Measurements from ENCODE around the gene LCN9. TPM values are rescaled to one million over a fixed set of nuclear protein-coding genes. Genes with fewer than 3 reads are reported as not detected.

The LCN9 gene
- total and polyA plus RNA-seq, 9 of the 15 experiments (the other 6 are each of a cell fraction or from before 2014, with no cell fraction given): not detected

- DNase-seq (ENCODE audit: extremely low read depth in 1 of 4, low spot score in 3 of 4) (no peak), FAIRE-seq (no peak), ATAC-seq (no peak)
- Histone ChIP-seq H3K27ac (ENCODE audit: extremely low read depth, low read depth, low read length) (no peak overlapping the region), H3K9me1 (ENCODE audit: control insufficient read depth, insufficient read depth, low read length) (no peaks in the 10 kb centered on the region), H3K9ac (ENCODE audit: insufficient read depth in 1 of 2, low read depth in 2 of 2, low read length in 2 of 2) (no peak overlapping the region), H3K4me1 (replicated peaks in 1 of 2; ENCODE audit: control insufficient read depth in 2 of 2, insufficient read depth in 2 of 2, low read length in 2 of 2) (no peaks in the 10 kb centered on the region), H3K4me2 (ENCODE audit: insufficient read depth, low read length) (no peak overlapping the region), H3K4me3 (no peak overlapping the region), H3K9me3 (replicated peaks; ENCODE audit: control insufficient read depth, insufficient read depth, low read depth, low read length) (peaks cover 10% of the 10 kb centered on the region), H2AFZ (ENCODE audit: low read depth, low read length) (no peak overlapping the region), H3K79me2 (ENCODE audit: control insufficient read depth, insufficient read depth, low read length) (no peaks in the 10 kb centered on the region), H3K27me3 (ENCODE audit: control insufficient read depth in 2 of 2, insufficient read depth in 2 of 2, low read length in 2 of 2) (0 out of 5 replicates have a peak, but pooled peaks cover 0 to 3% of the 10 kb centered on the region in 2 experiments), H4K20me1 (replicated peaks; ENCODE audit: control insufficient read depth, insufficient read depth, low read length) (no peaks in the 10 kb centered on the region), H3K36me3 (ENCODE audit: control insufficient read depth, insufficient read depth, low read length) (no peaks in the 10 kb centered on the region)
- intact Hi-C loops (cut with micrococcal nuclease): no loop called here
- in situ Hi-C loops (cut with MboI): no loop called here
- no TSS peak for BruUV-seq (replicated peaks)
- no peak for TF ChIP-seq BRCA1 (IDR thresholded peaks at IDR 0.05)
- no peak for TF ChIP-seq BRCA1 (CRISPR knock-in tag; IDR thresholded peaks at IDR 0.05)
- TF ChIP-seq ZNF274 (IDR thresholded peaks at IDR 0.05; ENCODE audit: borderline replicate concordance, low read depth, low read length): no peak
- no peak for TF ChIP-seq MECOM (CRISPR knock-in tag; IDR thresholded peaks at IDR 0.05)
- TF ChIP-seq MAZ (CRISPR knock-in tag; conservative IDR thresholded peaks at IDR 0.05 in 1 of 2, IDR thresholded peaks at IDR 0.05 in 1 of 2): no peak
- TF ChIP-seq HES1 (IDR thresholded peaks at IDR 0.05; ENCODE audit: low read depth): no peak
- no peak for TF ChIP-seq SETDB1 (IDR thresholded peaks at IDR 0.05; ENCODE audit: low read length)
- no peak for TF ChIP-seq NEUROD1 (IDR thresholded peaks at IDR 0.05; ENCODE audit: borderline replicate concordance, low read depth, low read length, partially characterized antibody)
- no peak for TF ChIP-seq PHB (CRISPR knock-in tag; IDR thresholded peaks at IDR 0.05)
- no peak for TF ChIP-seq KLF10 (CRISPR knock-in tag; IDR thresholded peaks at IDR 0.05)
- CTCF ChIA-PET (ENCODE audit: low intra/inter-chr PET ratio): no interaction called here
- POLR2A ChIA-PET: no interaction called here
- WGBS (ENCODE audit: insufficient coverage, low coverage, missing lambda C conversion rate): 5% methylated on average over 2 of the region's 2 CpGs
These were observed 13.6 kb upstream of the LCN9 start for GRCh38 chr9:135649508-135649907.

Data from K562 (cell line).